AG09309 (cell line): ENCODE results near the gene PPM1B.

Source experiments
- DNase-seq: peaks from one replicate; pipeline ENCODE4 v3.0.0-alpha.2; 2010; ENCODE audit warnings: low read depth
- H3K4me3 ChIP-seq: 2 replicates; pipeline ENCODE4 v1.5.1; 2011; ENCODE audit warnings: mild to moderate bottlenecking, low read depth, low read length, moderate library complexity; ENCODE audit not compliant: control insufficient read depth
- TF ChIP-seq, protein P1 (sequence below): IDR thresholded peaks from 2 replicates; pipeline ENCODE4 v1.5.1; 2011; ENCODE audit warnings: mild to moderate bottlenecking, low read depth, low read length, inconsistent platforms; ENCODE audit not compliant: insufficient read depth, control insufficient read depth; ENCODE audit errors: missing control alignments

PPM1B gene

DNA sequence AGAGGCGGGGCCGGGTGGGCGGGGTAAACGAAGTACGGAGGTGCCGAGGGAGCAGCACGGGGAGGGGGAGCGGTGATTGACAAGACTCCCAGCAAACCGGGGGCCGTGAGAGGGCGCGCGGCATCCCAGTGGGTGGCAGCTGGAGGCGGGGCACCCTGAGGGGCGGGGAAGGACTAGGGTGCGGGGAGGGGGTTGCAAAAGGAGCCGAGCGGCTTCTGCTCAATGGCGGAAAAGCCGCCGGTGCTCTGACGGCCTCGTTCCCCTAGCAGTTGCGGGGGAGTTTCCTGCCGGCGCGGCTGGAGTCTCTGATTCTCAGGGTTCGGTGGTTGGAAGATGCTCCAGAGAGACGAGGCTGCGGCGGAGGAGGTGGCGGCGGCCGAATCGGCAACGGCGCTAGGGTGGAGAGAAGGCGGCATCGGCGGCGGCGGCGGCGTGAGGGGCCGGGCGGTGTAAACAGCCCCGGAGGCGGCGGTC lies at the start of gene PPM1B:
PPM1B (plus strand) TSS at position 195 of the 474 bp plus-strand sequence. CDS start 32,325 bp downstream, outside the sequence.
- DNase-seq, result no peak

DNA sequence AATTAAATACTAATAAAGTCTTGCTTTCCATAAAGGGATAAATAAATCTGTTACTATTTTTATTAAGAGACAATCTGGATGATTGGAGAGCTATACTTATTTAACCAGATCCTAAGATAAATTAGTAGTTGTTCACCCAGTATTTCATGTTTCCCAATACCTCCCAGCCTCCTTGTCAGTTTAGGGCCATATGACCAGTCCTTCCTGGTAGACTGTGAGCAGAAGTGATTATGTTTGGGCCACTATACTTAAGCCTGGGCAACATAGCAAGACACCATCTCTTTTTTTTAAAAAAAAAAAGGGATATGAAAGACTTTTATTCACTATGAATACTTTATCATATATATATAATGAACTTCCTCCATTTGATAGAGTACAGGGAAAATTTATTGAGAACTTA lies 48.8 kb upstream of the PPM1B start:
- H3K4me3 ChIP-seq, result no peak overlapping the region
- TF ChIP-seq, protein P1, sequence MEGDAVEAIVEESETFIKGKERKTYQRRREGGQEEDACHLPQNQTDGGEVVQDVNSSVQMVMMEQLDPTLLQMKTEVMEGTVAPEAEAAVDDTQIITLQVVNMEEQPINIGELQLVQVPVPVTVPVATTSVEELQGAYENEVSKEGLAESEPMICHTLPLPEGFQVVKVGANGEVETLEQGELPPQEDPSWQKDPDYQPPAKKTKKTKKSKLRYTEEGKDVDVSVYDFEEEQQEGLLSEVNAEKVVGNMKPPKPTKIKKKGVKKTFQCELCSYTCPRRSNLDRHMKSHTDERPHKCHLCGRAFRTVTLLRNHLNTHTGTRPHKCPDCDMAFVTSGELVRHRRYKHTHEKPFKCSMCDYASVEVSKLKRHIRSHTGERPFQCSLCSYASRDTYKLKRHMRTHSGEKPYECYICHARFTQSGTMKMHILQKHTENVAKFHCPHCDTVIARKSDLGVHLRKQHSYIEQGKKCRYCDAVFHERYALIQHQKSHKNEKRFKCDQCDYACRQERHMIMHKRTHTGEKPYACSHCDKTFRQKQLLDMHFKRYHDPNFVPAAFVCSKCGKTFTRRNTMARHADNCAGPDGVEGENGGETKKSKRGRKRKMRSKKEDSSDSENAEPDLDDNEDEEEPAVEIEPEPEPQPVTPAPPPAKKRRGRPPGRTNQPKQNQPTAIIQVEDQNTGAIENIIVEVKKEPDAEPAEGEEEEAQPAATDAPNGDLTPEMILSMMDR, result no peak

More for the DNA sequence above, at the start of gene PPM1B:
- H3K4me3 ChIP-seq, result peak within 1 kb of the TSS; percentile 77
- TF ChIP-seq, protein P1, result no peak

DNA sequence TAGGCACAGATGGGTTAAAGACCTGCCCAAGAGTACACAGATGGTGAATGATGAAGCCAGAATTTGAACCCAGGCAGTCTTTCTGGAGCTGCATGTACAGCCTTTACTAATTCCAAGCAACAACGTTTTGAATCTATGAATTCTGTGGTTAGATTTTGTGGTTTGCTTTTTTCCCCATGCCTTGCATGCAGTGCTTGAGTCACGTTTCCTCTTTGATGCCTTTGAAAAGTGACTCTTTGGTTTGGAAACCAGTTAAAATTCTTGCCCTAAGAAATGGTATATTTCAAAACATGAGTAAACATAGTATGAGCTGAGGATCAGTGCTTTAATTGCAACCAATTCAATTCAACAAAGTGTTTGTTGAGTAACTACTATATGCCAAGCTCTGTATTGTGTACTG lies 48.2 kb upstream of the PPM1B start:
- TF ChIP-seq, protein P1, result no peak
- peak; percentile 77 for DNase-seq
- H3K4me3 ChIP-seq, result no peak overlapping the region

More for the DNA sequence above, 48.8 kb upstream of the PPM1B start:
- no peak for DNase-seq

DNA sequence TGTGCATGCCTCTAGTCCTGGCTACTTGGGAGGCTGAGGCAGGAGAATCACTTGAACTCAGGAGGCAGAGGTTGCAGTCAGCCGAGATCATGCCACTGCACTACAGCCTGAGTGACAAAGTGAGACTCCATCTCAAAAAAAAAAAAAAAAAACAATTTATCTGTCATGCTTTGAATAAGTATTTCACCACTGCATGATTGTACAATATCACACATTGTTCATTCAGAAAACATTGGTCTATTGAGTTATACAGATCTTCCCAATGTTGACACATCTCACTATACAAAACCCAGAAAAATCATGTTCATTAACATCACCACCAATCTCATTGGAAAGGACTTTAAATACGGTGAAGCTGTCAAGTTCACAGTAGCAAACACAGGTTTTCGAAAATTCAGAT lies 46.8 kb upstream of the PPM1B start:
- no peak for DNase-seq
- TF ChIP-seq, protein P1, result no peak
- no peak overlapping the region for H3K4me3 ChIP-seq

DNA sequence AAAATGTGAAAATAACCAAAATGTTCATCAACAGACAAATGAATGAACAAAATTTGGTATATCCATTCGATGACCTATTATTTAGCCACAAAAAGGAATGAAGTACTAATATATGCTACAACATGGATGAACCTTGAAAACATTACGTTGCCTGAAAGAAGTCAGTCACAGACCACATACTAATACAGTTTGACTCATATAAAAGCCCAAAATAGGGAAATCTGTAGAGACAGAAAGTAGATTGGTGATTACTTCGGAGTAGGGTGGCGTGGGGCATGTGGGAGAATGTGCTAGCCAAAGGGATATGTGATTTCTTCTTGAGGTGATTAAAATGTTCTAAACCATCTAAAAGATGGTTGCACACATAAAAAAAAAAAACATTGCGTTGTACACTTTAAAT lies 44.2 kb upstream of the PPM1B start:
- no peak for DNase-seq
- no peak overlapping the region for H3K4me3 ChIP-seq
- TF ChIP-seq, protein P1, result no peak

DNA sequence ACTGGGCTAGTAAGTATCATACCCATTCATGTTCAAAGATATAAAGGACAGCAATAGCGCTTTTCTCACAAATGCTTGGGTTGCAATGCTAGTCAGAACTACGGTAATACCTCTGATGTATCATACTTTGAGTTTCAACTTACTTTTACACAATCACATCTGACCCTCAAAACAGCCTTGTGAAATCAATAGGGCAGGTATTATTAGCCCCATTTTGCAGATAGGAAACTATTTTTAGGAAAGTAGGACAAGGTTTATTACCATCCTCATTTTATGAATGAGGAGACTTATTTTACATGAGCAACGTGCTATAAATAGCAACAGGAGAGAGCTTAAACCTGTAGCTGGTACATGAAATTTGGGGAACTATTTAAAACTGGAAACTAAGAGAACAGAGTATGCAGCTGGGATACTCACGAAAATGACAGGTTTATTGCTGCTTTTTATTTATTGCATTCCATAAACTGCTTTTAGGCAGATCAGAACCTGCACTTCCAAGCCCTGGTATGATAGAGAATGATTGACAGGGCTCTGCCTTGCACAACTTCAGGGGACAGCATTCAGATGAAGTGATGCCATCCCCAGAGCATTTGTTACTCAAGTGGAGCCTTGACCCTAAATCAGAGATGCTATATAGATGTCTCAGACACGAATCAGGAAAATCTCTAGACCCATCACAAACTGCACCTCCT lies 42.4 kb upstream of the PPM1B start:
- H3K4me3 ChIP-seq, result no peak overlapping the region
- DNase-seq, result no peak
- TF ChIP-seq, protein P1, result no peak
